Kidney (tissue), 14 donors: Measurements from ENCODE around the gene ABCA7. TPM values are rescaled to one million over a fixed set of nuclear protein-coding genes. Genes with fewer than 3 reads are reported as not detected.

ENCODE experiments used
- DNase-seq, 5 donors: peaks; one replicate each; pipeline ENCODE4 v3.0.0-alpha.2; 2013 to 2020
- FAIRE-seq: peaks from 2 replicates; lab custom pipeline; 2012; peaks lifted over from hg19 to GRCh38; lab: Jason Lieb, UNC
- H3K27ac ChIP-seq, 2 donors: one replicate each; pipeline ENCODE4 v1.7.0; 2013; ENCODE audit warnings: low read depth in 2 of 2, low read length in 2 of 2, inconsistent platforms in 1 of 2
- H3K27me3 ChIP-seq: one replicate; pipeline ENCODE4 v1.7.1; 2013; ENCODE audit warnings: low read length, inconsistent platforms; ENCODE audit not compliant: control insufficient read depth, insufficient read depth
- H3K36me3 ChIP-seq, 3 donors: one replicate each; pipeline versions ENCODE4 v1.7.0 to v1.7.1; 2013; ENCODE audit warnings: low read length in 3 of 3, control low read depth in 1 of 3, inconsistent platforms in 1 of 3; ENCODE audit not compliant: insufficient read depth in 3 of 3, control insufficient read depth in 2 of 3
- H3K4me1 ChIP-seq, 3 donors: one replicate each; pipeline versions ENCODE4 v1.7.0 to v1.7.1; 2013; ENCODE audit warnings: low read length in 3 of 3, inconsistent platforms in 1 of 3, low read depth in 1 of 3; ENCODE audit not compliant: control insufficient read depth in 2 of 3, insufficient read depth in 2 of 3
- H3K4me3 ChIP-seq, 3 donors: one replicate each; pipeline versions ENCODE4 v1.7.0 to v1.8.1; 2013; ENCODE audit warnings: low read length in 3 of 3, control low read depth in 1 of 3, inconsistent platforms in 1 of 3
- H3K9ac ChIP-seq, 3 donors: one replicate each; pipeline versions ENCODE4 v1.7.0 to v1.7.1; 2013; ENCODE audit warnings: low read length in 3 of 3, control low read depth in 1 of 3, inconsistent platforms in 1 of 3
- H3K9me3 ChIP-seq, 3 donors: one replicate each; pipeline versions ENCODE4 v1.7.0 to v1.7.1; 2013; ENCODE audit warnings: low read length in 3 of 3, control low read depth in 1 of 3, inconsistent platforms in 1 of 3; ENCODE audit not compliant: control insufficient read depth in 2 of 3, insufficient read depth in 1 of 3
- CTCF ChIP-seq: IDR thresholded peaks from 3 replicates; pipeline ENCODE4 v1.5.1; 2012; ENCODE audit warnings: mild to moderate bottlenecking, moderate library complexity, borderline replicate concordance; ENCODE audit not compliant: insufficient read depth; ENCODE audit errors: extremely low read depth
- intact Hi-C: fragments of 100-400 bp; cut with DNase I; formaldehyde crosslinking; loops from one replicate; pipeline ENCODE4 v1.11.1; 2022
- polyA plus RNA-seq: library from polyadenylated mRNA; stranded (reverse); fragments of 350-450 nt; fragmentation: Illumina TruSeq; extraction: RNeasy Lipid Tissue Mini Kit (QIAGEN cat#74804); gene quantifications from one replicate; pipeline ENCODE4 v1.2.3, GENCODE V29; 2014; ENCODE audit warnings: low read depth, low replicate concordance; ENCODE audit not compliant: insufficient read depth
- total RNA-seq: library from RNA; stranded (reverse); fragmentation: NEBNext Ultra II Directional; extraction: Animal tissue kit (Norgen Biotek cat#: 25700); gene quantifications from one replicate; pipeline ENCODE4 v1.2.1, GENCODE V29; 2021
- donor health status: control.
- donor health status: control.
- donor health status: control.
- donor health status: control.
- donor health status: control.
- donor health status: DM: yes; HTN: yes; CAD: no.
- donor health status: Normal renal cell carcinoma (clear cell type).

ABCA7 gene
- total and polyA plus RNA-seq, 2 donors from 2014 or later = 11.7 to 20.4 TPM

DNA sequence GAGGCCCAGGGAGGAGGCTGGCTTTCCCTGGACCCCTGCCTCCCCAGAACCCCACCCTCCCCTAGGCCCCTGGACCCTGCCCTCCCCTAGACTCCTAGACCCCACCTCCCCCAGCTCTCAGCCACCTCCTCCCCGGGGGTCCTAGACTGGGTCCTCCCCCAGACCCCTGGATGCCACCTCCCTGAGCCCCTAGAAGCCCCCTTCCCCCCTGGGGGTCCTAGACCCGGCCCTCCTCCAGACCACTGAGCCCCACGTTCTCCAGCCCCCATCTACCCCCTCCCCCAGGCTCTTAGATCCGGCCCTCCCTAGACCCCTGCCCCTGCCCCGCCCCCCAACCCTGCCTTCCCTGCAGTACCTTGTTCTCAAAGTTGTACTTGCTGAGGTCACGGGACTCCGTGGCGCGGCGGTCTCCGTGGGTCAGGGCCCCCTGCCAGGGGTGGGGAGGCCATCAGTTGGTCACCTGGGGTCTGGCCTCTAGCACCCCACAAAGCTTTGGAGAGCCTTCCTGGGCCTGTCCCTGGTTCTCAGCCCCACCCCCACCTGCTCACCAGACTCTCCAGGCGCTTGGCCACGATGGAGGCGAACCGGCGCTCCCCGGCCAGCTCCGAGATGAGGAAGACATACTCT is 71.8 kb downstream of the ABCA7 start:
- peaks cover 0 to 11% (median 0%) of the 10 kb centered on the region in 3 donors for H3K4me1 ChIP-seq
- DNase-seq = peak in 1 of 5 donors; percentile 79
- no peak overlapping the region for H3K27ac ChIP-seq
- peaks cover 0 to 7% (median 7%) of the 10 kb centered on the region in 3 donors for H3K36me3 ChIP-seq
- H3K9ac ChIP-seq = no peak overlapping the region
- H3K27me3 ChIP-seq = no peaks in the 10 kb centered on the region
- no peak for TF ChIP-seq CTCF
- intact Hi-C loops = no loop called here
- H3K9me3 ChIP-seq = no peaks in the 10 kb centered on the region
- H3K4me3 ChIP-seq = no peak overlapping the region
- FAIRE-seq = no peak

DNA sequence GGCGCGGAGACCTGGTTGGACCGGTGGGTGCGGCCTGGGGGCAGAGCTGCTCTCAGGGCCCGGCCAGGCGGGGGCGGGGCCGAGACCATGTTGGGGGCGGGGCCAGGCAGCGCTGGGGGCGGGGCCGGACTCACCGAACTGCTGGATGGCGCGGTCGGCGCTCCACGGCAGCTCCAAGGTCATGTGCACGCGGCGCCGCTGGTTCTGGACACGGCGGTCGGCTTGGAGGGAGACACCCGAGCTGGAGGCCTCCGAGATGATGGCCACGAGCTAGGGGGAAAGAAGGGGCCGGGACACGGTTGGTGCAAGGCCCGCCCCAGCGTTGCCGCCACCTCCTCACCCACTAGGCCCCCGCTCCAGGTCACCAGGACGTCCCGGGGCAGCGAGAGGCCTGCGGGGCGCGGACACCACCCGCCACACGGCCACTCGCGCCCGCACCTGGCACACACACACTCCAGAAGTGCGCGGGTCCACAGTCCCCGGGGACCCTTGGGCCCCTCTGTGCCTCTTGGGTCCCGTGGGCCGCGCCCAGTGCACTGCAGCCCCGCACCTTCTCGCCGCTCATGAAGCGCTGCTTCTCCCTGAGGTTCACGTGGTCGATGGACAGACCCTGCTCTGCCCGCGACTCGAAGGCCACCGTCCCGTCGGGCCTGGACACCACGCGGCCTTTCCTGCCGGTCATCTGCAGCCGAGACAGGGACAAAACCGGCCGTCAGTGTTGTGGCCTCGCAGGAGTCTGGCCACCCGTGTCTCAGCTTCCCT is 72.5 kb downstream of the ABCA7 start:
- peaks cover 0 to 11% (median 0%) of the 10 kb centered on the region in 3 donors for H3K4me1 ChIP-seq
- DNase-seq = peak in 4 of 5 donors; percentile 56 to 89 (median 72)
- intact Hi-C loops = no loop called here
- TF ChIP-seq CTCF = no peak
- peaks cover 0 to 14% (median 10%) of the 10 kb centered on the region in 3 donors for H3K36me3 ChIP-seq
- H3K4me3 ChIP-seq = no peak overlapping the region
- H3K9me3 ChIP-seq = no peaks in the 10 kb centered on the region
- H3K27ac ChIP-seq = peak overlapping the region; percentile 57 to 60
- no peaks in the 10 kb centered on the region for H3K27me3 ChIP-seq
- H3K9ac ChIP-seq = no peak overlapping the region
- no peak for FAIRE-seq

- Histone ChIP-seq H3K27ac (peak overlapping the region; percentile 57 to 84), H3K9ac (peak overlapping the region in 1 of 3 donors; percentile 53), H3K36me3 (peaks cover 0 to 11% (median 11%) of the 10 kb centered on the region in 3 donors), H3K4me3 (no peak overlapping the region), H3K9me3 (no peaks in the 10 kb centered on the region), H3K4me1 (peaks cover 0 to 11% (median 0%) of the 10 kb centered on the region in 3 donors), H3K27me3 (no peaks in the 10 kb centered on the region)
- intact Hi-C loops = no loop called here
- TF ChIP-seq CTCF = peak; percentile 85
- DNase-seq (peak; percentile 95 to 99 (median 97)), FAIRE-seq (no peak)
Observed at GRCh38 chr19:1113030-1113985, 73.4 kb downstream of the ABCA7 start.
